ENCODE measurements around the gene ITM2C.

The ITM2C gene

DNA sequence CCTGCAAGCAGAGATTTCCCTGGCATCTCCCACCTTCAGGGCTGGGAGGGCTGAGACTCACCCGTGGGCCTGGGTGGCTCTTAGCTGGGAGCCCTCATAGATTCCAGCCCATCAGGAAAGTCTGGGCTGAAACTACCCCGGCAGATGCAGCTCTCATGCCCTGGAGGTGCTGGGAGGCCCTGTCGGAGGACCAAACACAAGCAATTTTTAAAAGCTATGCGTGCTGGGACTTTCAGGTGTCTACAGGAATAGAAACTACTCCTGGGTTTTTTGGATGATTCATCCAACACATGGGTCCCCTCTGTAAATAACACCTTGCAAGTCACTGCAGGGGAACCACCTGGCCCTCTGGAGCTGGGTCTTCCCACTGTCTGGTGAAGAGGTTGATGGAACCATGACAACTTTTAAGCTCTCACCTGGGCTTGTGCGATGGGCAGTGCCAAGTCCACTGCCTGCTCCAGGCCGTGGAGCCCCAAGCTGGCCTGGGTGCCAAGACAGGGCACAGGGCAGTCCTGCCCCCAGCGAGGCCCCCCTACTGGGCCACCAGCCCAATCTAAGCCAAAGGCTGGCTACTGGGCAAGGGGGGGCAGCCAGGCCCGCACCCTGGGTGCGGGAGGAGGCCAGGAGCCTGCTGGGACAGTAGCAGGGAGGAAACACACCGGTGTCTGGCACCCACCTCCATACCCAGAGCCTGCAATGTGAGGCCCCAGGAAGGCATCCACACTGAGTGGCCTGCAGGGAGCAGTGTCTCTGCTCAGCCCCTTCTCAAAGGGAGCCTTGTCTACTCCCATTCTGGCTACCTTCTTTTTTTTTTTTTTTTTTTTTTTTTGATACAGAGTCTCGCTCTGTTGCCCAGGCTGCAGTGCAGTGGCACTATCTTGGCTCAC is 61.4 kb downstream of the ITM2C start:
- DNase-seq (ENCODE audit: low read depth, low spot score): no peak

DNA sequence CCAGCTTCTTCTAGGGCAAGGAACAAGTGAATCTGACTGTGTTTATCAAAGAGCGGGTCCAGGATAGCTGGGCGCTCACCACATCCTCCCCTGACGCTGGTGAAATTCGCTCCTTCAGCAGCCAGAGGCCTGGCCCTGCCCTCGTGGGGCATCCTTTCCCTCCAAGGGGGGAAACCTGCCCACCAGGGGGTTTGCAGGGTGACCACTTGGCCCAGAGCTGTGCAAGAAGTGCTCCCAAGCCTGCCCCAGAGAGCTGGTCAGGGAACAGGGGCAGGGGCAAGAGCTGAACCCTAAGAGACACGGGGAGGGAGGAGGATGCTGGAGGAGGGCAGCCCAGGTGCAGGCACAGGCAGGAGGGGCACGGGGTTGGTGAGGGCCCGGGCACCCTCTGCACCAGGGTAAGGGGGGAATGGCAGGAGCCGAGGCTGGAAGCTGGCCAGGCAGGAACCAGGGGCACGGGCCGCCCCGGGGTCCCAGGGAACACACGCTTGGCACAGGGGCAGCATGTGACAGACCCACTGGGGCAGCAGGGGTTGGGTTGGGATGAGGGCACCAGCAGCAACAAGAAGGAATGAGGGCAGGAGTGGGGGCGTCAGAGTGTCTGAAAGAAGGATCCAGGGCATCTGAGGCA is 63.1 kb downstream of the ITM2C start:
- DNase-seq (ENCODE audit: low read depth, low spot score): no peak
